MM.1S (cell line): ENCODE results near the gene ELMO1.
A peak's percentile ranks its signal among the peaks of the same experiment; 100 is the strongest.

Experiments used
- DNase-seq: peaks from one replicate; pipeline ENCODE4 v3.0.0-alpha.2; 2015
- H2AFZ ChIP-seq: fragments of 300-600 bp; sonication (generic); 2 replicates; pipeline ENCODE4 v1.6.0; 2016; ENCODE audit warnings: antibody characterized with exemption, low read length
- H3F3A ChIP-seq: fragments of 300-600 bp; sonication (generic); 2 replicates; pipeline ENCODE4 v1.6.1; 2016; ENCODE audit warnings: mild to moderate bottlenecking, antibody characterized with exemption, low read length, moderate library complexity, mixed read lengths; ENCODE audit not compliant: insufficient read depth
- H3K27ac ChIP-seq: fragments of 300-600 bp; sonication (generic); 2 replicates; pipeline ENCODE4 v1.5.1; 2016; ENCODE audit warnings: mild to moderate bottlenecking, low read length
- H3K27me3 ChIP-seq: fragments of 300-600 bp; sonication (generic); replicated peaks from 2 replicates; pipeline ENCODE4 v1.6.0; 2016; ENCODE audit warnings: low read length; ENCODE audit not compliant: insufficient read depth
- H3K36me3 ChIP-seq: fragments of 300-600 bp; sonication (generic); replicated peaks from 2 replicates; pipeline ENCODE4 v1.6.1; 2016; ENCODE audit warnings: mild to moderate bottlenecking, low read length, mixed read lengths; ENCODE audit not compliant: insufficient read depth
- H3K4me1 ChIP-seq: fragments of 300-600 bp; sonication (generic); 2 replicates; pipeline ENCODE4 v1.6.1; 2016; ENCODE audit warnings: low read length, mixed read lengths
- H3K4me2 ChIP-seq: fragments of 300-600 bp; sonication (generic); 2 replicates; pipeline ENCODE4 v1.6.0; 2016; ENCODE audit warnings: low read depth, low read length
- H3K4me3 ChIP-seq: fragments of 300-600 bp; sonication (generic); 2 replicates; pipeline ENCODE4 v1.5.1; 2016; ENCODE audit warnings: low read length, mixed read lengths
- H3K79me2 ChIP-seq: fragments of 300-600 bp; sonication (generic); 2 replicates; pipeline ENCODE4 v1.6.1; 2016; ENCODE audit warnings: mixed run types, low read length, mixed read lengths
- H3K9ac ChIP-seq: fragments of 300-600 bp; sonication (generic); 2 replicates; pipeline ENCODE4 v1.6.1; 2016; ENCODE audit warnings: low read length, mixed read lengths
- H3K9me2 ChIP-seq: fragments of 300-600 bp; sonication (generic); replicated peaks from 2 replicates; pipeline ENCODE4 v1.6.1; 2016; ENCODE audit warnings: mild to moderate bottlenecking, low read length, mixed read lengths; ENCODE audit not compliant: insufficient read depth
- H3K9me3 ChIP-seq: fragments of 300-600 bp; sonication (generic); replicated peaks from 2 replicates; pipeline ENCODE4 v1.6.1; 2016; ENCODE audit warnings: mild to moderate bottlenecking, low read length, mixed read lengths; ENCODE audit not compliant: insufficient read depth
- H4K20me1 ChIP-seq: fragments of 300-600 bp; sonication (generic); 2 replicates; pipeline ENCODE4 v1.6.1; 2016; ENCODE audit warnings: mild to moderate bottlenecking, low read length, moderate library complexity, mixed read lengths; ENCODE audit not compliant: insufficient read depth
- CTCF ChIP-seq: fragments of 300-600 bp; sonication (generic); IDR thresholded peaks from 2 replicates; pipeline ENCODE4 v1.5.1; 2016; ENCODE audit warnings: antibody characterized with exemption, low read length, mixed read lengths
- EZH2 ChIP-seq: fragments of 300-600 bp; sonication (generic); optimal IDR thresholded peaks from 2 replicates; pipeline ENCODE3; 2017; ENCODE audit warnings: low read depth, mild to moderate bottlenecking, antibody characterized with exemption, low read length, mixed read lengths
- EZH2phosphoT487 ChIP-seq: fragments of 300-600 bp; sonication (generic); IDR thresholded peaks from 2 replicates; pipeline ENCODE4 v1.6.1; 2018; ENCODE audit warnings: antibody characterized with exemption, low read length

ELMO1 gene

DNA sequence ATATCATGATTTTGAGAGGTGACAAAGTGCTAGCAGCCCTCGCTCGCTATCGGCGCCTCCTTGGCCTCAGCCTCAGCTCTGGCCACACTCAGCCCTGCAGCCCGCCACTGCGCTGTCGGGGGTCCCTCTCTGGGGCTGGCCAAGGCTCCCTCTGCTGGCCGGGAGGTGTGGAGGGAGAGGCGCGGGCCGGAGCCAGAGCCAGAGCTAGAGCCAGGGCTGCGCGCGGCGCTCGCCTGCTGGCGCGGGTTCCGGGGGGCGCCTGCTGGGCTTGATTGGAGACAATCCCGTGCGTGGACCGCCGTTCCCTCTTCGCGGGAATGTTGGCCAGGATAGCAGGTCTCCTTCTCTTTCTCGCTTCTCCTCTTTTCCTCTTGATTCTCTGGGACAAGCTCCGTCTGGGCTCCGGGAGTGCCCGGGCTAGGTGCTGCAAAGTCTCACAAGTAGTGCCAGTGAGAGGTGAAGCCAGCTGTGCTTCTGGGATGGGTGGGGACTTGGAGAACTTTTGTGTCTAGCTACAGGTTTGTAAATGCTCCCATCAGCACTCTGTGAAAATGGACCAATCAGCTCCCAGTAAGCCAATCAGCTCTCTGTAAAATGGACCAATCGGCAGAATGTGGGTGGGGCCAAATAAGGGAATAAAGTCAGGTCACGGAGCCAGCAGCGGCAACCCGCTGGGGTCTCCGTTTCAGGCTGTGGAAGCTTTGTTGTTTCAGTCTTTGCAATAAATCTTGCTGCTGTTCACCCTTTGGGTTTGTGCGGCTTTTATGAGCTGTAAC lies 43.4 kb upstream of the ELMO1 start:
- peaks cover 14% of the 10 kb centered on the region for H3F3A ChIP-seq
- H3K9ac ChIP-seq = no peak overlapping the region
- no peak for DNase-seq
- no peak for TF ChIP-seq EZH2
- TF ChIP-seq CTCF = no peak
- no peak for TF ChIP-seq EZH2phosphoT487
- peaks cover 24% of the 10 kb centered on the region for H3K4me1 ChIP-seq
- H3K79me2 ChIP-seq = no peaks in the 10 kb centered on the region
- no peak overlapping the region for H3K27ac ChIP-seq
- no peak overlapping the region for H3K4me2 ChIP-seq
- H3K9me2 ChIP-seq = no peaks in the 10 kb centered on the region
- H3K27me3 ChIP-seq = no peaks in the 10 kb centered on the region
- no peaks in the 10 kb centered on the region for H3K9me3 ChIP-seq
- H3K4me3 ChIP-seq = no peak overlapping the region
- no peaks in the 10 kb centered on the region for H4K20me1 ChIP-seq
- no peaks in the 10 kb centered on the region for H3K36me3 ChIP-seq
- H2AFZ ChIP-seq = no peak overlapping the region

- TF ChIP-seq EZH2 (no peak), EZH2phosphoT487 (no peak), CTCF (no peak)
- H2AFZ ChIP-seq = no peak overlapping the region
- no peak overlapping the region for H3K27ac ChIP-seq
- no peak overlapping the region for H3K4me2 ChIP-seq
- H3K36me3 ChIP-seq = no peaks in the 10 kb centered on the region
- no peak overlapping the region for H3K9ac ChIP-seq
- peaks cover 5% of the 10 kb centered on the region for H3F3A ChIP-seq
- no peak overlapping the region for H3K4me3 ChIP-seq
- DNase-seq = no peak
- H3K4me1 ChIP-seq = peaks cover 16% of the 10 kb centered on the region
- no peaks in the 10 kb centered on the region for H3K79me2 ChIP-seq
- no peaks in the 10 kb centered on the region for H3K9me3 ChIP-seq
- no peaks in the 10 kb centered on the region for H3K27me3 ChIP-seq
- no peaks in the 10 kb centered on the region for H3K9me2 ChIP-seq
- no peaks in the 10 kb centered on the region for H4K20me1 ChIP-seq
These were observed 41.0 kb upstream of the ELMO1 start for GRCh38 chr7:37489703-37490102.

DNA sequence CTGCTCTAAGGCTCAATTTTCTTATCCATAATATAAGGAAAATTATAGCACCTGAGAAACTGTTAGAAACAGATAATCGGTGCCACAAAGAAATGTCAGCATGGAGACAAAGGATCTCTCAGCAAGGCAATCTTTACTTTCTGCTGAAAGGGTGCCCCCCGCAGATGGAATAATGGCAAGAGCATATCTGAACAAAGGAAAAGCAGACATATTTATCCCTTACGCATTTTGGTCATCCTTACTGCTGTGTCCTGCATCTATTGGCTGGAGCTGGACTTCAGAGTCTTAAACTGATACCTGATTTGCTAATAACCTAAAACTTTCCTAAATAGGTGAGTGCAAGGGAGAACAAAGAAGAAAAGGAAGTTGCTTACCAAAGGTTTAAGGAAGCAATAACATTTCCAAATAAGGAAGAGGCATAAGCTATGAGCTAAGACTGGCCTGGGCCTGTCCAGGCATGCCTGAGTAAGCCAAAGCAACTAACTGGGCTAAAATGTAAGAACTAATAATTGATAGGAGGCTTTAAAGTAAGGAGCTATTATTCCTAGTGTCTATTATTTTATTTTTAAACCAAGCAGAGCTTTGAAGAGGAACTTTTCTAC lies 39.6 kb upstream of the ELMO1 start:
- Histone ChIP-seq H3K36me3 (no peaks in the 10 kb centered on the region), H3K79me2 (no peaks in the 10 kb centered on the region), H3K4me1 (peaks cover 4% of the 10 kb centered on the region; the same call in 1 of the 2 replicates), H3K9me3 (no peaks in the 10 kb centered on the region), H3K9me2 (no peaks in the 10 kb centered on the region), H3K4me3 (no peak overlapping the region), H3F3A (no peaks in the 10 kb centered on the region), H3K27ac (no peak overlapping the region), H4K20me1 (no peaks in the 10 kb centered on the region), H2AFZ (0 out of 2 replicates have a peak overlapping the region, but pooled peaks have one; percentile 10), H3K9ac (no peak overlapping the region), H3K27me3 (no peaks in the 10 kb centered on the region), H3K4me2 (no peak overlapping the region)
- DNase-seq = no peak
- TF ChIP-seq EZH2 = no peak
- TF ChIP-seq EZH2phosphoT487 = no peak
- no peak for TF ChIP-seq CTCF
